Islet precursor cell (in vitro differentiated cells): ENCODE measurements around the gene ACER3.
A peak's percentile ranks its signal among the peaks of the same experiment; 100 is the strongest.
"Not testable (repeated sequence)": the region's sequence is repeated elsewhere in the genome, so short reads cannot be mapped to it uniquely, and the experiment has no call there.

Experiments
- DNase-seq: peaks from one replicate; pipeline ENCODE4 v3.0.0-alpha.2; 2018

The ACER3 gene

DNA sequence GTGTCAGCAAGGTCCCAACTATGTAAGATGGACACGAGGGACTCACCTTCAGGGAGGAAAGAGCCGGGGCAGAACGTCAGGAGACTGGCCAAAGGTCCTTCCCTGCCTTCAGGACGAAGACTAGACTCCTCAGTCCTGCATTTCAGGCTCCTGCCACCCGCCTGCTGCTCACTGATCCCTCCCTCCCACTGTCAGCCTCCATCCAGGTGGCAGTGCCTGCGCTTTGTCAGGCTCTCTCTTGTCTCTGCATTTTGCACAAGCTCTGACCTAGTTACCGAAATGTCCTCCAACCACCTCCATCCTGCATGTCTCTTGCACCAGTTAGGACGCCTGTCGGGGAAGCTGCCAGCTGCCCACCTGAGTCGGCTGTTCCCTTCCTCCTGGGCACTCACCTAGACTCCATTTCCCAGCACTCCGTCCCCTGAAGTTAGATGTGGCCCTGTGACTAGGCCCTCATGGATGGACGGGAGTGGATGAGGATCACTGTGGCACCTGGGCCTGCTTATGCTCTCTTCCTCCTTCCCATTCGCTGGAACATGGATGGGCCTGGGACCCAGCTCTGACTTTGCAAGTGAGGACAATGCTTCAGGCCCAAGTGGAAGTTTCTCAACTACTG is 181.5 kb downstream of the ACER3 start:
- peak; percentile 41 for DNase-seq

DNA sequence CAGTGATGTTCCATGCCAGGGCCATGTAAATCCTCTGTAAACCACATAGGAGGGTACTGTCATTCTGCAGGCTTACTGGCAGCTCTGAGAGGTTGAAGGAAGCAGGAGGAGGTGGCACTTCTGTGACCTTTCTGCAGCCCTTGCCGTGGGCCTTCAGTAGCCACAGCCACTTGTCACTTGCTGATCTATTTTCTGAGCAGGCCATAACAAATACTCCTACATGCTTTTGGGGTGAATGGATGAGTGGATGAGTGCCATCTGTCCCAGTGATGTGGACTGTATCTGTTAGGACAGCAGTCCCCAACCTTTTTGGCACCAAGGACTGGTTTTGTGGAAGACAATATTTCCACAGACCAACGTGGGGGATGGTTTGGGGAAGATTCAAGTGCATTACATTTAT is 183.6 kb downstream of the ACER3 start:
- DNase-seq: peak; percentile 14

- peak; percentile 33 for DNase-seq
Measured at GRCh38 chr11:77044886-77045285, 184.2 kb downstream of the ACER3 start.

- DNase-seq: peak; percentile 78
Measured at GRCh38 chr11:77046060-77046501, 185.4 kb downstream of the ACER3 start.

- peak; percentile 78 for DNase-seq
Measured at GRCh38 chr11:77047007-77047927, 186.5 kb downstream of the ACER3 start.

- DNase-seq: not testable (repeated sequence)
Measured at GRCh38 chr11:77047928-77048446, 187.3 kb downstream of the ACER3 start.

DNA sequence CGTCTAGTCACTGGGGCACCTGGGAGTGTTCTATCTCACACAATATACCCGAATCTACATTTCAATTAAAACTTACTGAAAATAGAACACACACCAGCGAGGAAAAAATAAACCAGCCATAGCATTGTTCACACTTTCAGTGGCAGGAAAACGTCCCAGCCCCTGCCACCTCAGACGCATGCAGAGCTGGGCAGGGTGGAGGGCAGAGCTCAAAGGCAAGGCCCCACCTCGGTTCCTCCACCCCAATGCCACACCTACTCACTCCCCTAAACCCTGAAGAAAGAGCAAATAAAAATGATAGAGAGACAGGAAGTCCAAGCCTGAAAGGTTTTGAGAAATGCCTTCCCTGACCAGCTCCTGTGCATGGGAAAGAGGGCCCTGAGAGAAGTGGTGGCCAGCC is 188.3 kb downstream of the ACER3 start:
- DNase-seq: no peak

DNA sequence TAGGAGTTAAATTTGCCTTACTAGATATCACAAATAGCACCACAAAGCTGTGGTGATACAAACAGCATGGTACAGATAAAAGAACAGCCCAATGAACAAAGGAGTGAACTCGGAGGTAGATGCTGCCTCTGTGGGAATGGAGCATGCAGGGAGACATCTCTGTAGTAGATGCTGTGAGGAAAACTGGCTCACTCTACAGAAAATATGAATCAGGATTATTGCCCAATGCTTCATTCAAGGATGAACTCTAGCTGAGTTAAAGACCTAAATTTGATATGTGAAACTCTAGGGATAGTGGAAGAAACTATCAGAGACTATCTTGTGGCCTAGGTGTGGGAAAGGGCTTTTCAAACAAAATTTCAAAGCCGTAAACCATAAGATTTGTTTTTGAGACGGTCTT is 190.8 kb downstream of the ACER3 start:
- DNase-seq: no peak

GRCh38 chr11:77052518-77052917 is 191.8 kb downstream of the ACER3 start:
- DNase-seq: no peak

GRCh38 chr11:77053217-77054015 is 192.7 kb downstream of the ACER3 start:
- peak; percentile 31 for DNase-seq

- DNase-seq: no peak
Measured at GRCh38 chr11:77054084-77054483, 193.4 kb downstream of the ACER3 start.

- DNase-seq: peak; percentile 7
Measured at GRCh38 chr11:77055101-77055561, 194.4 kb downstream of the ACER3 start.

- peak; percentile 35 for DNase-seq
Measured at GRCh38 chr11:77055913-77056312, 195.2 kb downstream of the ACER3 start.

- DNase-seq: peak; percentile 0
Measured at GRCh38 chr11:77056814-77057402, 196.2 kb downstream of the ACER3 start.

DNA sequence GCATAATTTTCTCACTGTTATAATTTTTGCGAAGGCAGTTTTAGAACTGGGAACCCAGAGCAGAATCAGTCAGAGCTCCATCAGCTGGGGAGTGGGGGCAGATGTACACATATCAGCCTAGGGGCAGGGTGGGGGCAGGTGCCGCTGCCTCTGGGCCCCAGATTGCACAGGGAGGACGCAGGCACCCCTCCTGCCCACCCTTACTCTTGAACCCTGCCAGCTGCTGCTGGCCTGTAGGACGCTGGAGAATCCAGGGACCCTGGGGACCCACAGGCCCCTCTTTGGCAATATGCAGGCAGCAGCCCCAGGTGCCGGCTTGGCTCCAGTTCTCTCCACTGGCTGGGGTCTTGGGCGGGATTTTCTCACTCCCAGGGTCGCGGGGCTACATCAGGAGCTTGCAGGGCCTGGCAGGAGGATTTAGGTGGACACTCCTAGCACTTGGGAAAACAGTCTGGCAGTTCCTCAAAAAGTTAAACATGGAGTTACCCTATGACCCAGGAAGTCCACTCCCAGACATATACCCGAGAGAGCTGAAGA is 197.3 kb downstream of the ACER3 start:
- peak; percentile 38 for DNase-seq

- DNase-seq: peak; percentile 17
Measured at GRCh38 chr11:77058900-77059299, 198.2 kb downstream of the ACER3 start.

DNA sequence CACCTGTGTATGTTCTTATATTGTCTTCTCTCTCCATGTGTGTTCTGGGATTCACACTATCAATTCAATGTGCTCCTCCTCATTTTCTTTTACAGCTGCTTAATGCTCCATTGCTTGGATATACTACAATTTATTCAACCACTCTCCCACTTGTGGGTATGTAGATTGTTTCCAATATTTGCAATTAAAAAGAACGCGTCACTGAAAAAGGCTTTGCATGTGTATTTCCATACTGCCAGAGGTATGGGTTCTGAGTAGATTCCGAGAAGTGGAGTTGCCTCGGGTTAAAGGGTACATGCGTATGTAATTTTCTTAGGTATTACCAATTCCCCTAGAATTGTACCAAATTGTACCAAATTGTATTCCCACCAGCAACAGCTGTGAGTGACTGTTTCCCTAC is 199.1 kb downstream of the ACER3 start:
- peak; percentile 7 for DNase-seq

DNA sequence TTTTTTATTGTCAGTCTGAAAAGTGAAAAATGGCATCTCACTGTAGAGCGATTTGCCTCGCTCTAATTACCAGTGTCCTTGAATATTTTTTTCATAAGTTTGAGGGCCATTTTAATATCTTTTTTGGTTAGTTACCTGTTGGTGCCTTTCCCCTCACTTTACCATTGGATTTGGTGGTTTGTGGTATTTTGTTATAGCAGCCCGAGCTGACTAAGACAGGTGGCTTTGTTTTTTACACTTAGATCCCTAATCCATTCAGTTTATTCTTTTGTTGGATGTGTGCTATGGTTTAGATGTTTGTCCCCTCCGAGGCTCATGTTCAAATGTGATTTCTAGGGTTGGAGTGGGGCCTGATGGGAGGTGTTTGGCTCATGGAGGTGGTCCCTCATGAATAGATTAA is 199.5 kb downstream of the ACER3 start:
- peak; percentile 5 for DNase-seq

- peak; percentile 1 for DNase-seq
Measured at GRCh38 chr11:77061258-77061657, 200.5 kb downstream of the ACER3 start.

GRCh38 chr11:77062924-77063323 is 202.2 kb downstream of the ACER3 start:
- DNase-seq: peak; percentile 40

- DNase-seq: peak; percentile 30
Measured at GRCh38 chr11:77063407-77063806, 202.7 kb downstream of the ACER3 start.

DNA sequence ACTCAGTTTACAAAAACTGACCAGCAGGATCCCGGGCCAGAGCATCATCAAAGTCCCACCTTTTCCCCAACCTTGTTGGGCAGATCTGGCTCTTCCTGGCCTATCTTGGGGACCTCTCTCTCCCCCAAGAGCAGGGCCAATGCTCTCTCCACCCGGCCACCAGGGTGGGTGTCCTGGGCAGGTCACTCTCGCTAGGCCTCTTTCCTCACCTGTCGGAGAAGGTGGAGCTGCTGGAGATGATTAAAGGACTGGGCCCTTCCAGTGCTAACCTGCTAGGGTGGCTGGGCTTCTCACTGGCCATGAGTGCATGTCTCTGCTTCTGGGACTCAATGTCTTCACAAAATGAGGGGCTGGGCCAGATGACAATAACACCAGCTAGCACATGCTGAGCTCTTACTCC is 203.1 kb downstream of the ACER3 start:
- DNase-seq: peak; percentile 39
